ENCODE results near the gene SDK1.

Gene SDK1

DNA sequence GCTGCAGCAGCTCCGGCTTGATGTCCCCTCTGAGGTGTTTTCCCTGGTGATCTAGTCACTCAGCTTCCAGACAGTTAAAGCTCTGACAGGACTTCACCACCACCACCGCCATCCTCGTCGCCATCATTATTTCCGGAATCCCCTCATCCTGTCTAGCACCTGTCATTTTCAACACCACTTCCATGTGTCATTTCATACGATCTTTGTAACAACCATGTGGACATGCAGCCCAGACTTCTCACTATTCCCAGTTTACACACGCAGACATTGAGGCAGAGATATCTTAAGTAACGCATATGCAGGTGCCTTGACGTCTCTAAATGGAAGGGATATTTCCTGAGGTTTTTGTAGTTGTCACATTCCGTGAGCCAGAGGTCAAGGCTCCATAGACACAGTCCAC, 850.5 kb downstream of the SDK1 start:
- no peak for DNase-seq

- DNase-seq = no peak
Observed at GRCh38 chr7:4151926-4152549, 851.0 kb downstream of the SDK1 start.

- DNase-seq = no peak
Observed at GRCh38 chr7:4154882-4155535, 854.0 kb downstream of the SDK1 start.

GRCh38 chr7:4156190-4156589, 855.1 kb downstream of the SDK1 start:
- DNase-seq = no peak

- no peak for DNase-seq
Observed at GRCh38 chr7:4157651-4158050, 856.6 kb downstream of the SDK1 start.

GRCh38 chr7:4158441-4159153, 857.5 kb downstream of the SDK1 start:
- DNase-seq = no peak

DNA sequence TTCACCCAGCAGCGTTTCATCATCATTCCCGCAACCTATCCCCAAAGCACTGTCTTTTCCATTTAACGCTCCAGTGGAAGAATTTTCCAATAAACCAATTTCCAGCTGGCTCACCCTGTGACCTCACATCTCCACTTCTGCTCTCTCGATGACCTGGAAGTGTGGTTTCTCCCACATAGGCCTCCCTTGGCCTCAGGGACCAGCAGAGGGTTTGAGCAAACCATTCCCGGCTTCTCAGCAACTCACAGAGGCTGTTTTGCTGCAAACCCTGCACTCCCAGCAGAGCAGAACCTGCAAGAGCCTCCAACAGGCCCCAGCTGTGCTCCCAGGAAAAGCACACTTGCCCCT, 858.1 kb downstream of the SDK1 start:
- no peak for DNase-seq

- DNase-seq = no peak
Observed at GRCh38 chr7:4159761-4160554, 858.9 kb downstream of the SDK1 start.

DNA sequence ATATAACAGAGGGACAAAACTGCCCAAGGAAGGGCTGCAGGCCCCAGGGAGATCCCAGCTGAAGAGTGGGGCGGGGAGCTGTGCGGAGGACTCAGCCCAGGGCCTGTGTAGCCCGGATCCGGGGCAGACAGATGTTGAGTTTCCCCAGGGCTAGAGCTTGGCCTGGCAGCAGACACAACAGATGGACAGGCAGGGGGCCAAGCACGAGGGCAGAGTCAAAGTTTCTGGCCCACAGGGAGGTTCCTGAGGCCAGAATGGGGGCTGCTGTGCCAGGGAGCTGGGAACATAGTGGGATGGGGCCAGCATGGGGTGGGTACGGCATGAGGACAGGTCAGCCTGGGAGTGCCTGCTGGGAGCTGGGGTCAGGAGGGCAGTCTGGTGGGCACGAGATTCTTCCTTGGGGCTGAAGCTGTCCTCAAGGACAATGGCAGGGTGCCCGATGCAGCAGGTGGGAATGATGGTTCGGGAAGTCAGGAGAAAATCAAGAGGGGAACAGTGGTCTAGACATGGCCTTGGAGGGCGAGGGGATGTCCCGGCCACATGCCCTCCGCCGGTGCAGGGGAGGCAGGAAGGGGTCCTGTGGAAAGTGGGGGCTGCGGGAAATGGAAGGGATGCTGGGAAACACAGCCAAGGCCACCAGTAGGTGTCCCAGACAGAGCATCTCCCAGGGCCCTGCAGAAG, 862.0 kb downstream of the SDK1 start:
- no peak for DNase-seq

DNA sequence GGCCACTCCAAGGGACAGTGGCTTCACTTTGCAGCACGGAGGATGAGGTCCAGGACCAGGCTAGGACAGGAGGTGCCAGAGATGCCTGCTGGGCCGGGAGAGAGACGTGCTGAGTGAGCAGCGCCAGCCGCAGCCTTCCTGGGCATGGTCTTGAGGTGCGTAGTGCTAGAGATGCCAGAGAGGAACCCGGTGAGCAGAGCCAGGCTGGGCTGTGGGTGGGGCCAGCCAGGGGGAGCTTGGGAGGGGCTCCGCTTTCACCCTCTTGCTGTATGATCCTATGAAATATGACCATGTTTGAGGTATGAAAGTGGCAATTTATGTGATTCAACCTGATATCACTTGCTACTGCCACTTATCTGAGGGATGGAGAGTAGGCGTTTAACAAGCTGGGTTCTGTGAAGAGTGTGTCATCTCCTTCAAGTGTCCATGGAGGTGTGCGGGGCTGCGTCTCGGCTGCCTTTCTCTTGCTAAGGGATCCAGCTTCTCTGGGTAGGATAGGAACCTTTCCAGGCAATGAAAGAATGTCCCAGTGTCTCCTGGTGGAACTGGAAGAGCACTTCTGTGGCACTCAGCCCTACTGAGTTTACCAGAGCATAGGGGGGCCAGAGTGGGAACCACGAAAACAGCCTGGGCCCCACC, 862.6 kb downstream of the SDK1 start:
- no peak for DNase-seq

- DNase-seq = no peak
Observed at GRCh38 chr7:4164556-4164955, 863.5 kb downstream of the SDK1 start.

GRCh38 chr7:4166340-4166739, 865.3 kb downstream of the SDK1 start:
- DNase-seq = no peak

DNA sequence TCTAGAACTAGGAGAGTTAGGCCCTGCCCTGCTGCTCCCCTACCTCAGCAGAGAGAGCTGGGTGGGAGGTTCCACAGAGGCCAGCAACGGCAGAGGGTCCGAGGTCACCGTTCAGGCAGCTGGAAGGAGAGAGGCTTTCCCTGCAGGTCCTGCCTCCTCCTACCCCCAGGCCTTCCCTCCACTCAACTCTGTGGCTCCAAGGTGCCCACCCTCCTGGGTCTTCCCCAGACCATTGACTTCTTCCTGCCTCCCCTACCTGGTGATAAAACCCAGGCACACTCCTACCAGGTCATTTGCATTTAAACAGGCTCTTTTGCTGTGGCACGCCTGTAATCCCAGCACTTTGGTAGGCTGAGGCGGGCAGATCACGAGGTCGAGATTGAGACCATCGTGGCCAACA, 865.8 kb downstream of the SDK1 start:
- DNase-seq = no peak

GRCh38 chr7:4167385-4167910, 866.4 kb downstream of the SDK1 start:
- no peak for DNase-seq

GRCh38 chr7:4168041-4168440, 867.0 kb downstream of the SDK1 start:
- no peak for DNase-seq

- no peak for DNase-seq
Observed at GRCh38 chr7:4168541-4168940, 867.5 kb downstream of the SDK1 start.

- DNase-seq = no peak
Observed at GRCh38 chr7:4169455-4169854, 868.4 kb downstream of the SDK1 start.

DNA sequence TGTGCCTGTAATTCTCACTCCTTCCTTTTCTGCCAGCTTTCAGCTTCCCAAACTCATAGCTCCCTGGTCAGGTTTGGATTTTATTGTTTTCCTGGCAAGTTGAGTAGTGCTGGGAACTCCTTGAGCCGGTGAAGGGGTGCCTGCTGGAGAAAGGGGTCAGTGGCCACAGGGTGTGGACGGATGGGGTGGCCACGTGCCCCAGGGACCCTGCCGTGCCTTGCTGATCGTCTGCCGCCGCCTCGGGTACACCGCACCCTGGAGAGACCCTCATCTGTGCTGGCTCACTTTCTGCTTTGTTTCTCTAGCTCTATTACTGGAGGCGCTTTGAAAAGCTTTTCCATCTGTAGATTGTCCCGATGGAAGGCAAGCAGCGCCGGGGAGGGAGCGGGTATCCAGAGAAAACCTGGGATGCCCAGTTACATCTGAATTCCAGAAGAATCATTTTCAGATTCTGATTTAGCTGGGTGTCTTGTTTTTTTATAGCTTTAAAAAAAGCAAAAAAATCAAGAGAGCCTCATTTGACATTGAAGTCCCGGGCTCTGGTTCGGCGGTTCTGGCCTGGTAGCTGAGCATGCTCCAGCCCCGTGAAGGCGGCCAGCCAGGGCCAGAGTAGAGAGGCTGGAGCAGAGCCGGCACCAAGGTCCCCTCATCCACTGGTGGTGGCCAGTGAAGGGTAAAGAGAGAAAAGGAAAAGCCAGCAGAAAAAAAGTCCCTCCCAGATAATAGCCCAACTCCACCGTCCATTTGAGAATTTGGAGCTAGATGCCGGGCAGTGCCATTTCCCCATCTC, 870.1 kb downstream of the SDK1 start:
- DNase-seq = no peak

DNA sequence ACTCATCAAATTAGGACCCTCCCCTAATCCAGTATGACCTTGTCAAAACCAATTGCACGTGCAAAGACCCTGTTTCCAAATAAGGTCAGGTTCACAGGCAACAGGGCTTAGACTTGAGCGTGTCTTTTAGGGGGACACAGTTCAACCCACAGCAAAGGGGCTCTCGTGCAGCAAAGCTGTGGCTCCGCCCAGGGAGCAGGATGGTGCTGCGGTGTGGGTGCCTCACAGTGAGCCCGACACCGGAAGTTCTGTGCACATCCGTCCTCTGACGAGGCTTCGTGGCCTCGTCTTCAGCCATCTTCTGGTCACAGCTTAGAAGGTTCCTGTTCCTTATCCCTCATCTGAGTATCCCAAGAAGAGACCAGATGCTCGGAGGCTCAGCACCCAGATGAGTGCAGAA, 871.8 kb downstream of the SDK1 start:
- DNase-seq = no peak

- no peak for DNase-seq
Observed at GRCh38 chr7:4173615-4174014, 872.6 kb downstream of the SDK1 start.

DNA sequence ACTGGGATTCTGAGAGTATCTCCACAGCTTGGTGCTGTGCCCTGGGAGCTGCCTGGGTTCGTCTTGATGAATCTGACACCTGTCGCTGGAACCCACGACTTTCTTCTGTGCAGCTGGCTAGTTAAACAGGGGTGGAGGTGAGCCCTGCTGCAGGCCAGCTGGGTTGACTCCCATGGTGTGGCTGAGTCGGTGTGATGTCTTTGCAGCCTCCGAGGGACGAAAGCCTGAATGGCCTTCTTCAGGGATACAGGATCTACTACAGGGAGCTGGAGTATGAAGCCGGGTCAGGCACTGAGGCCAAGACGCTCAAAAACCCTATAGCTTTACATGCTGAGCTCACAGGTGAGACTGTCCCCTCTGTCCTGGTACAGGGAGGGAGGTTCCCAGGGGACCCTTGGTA, 873.0 kb downstream of the SDK1 start:
- DNase-seq = no peak

Measured in NCI-H2171 (cell line).